CD14-positive monocyte (primary cell): Measurements from ENCODE around the gene AKAP12. TPM values are rescaled to one million over a fixed set of nuclear protein-coding genes. Genes with fewer than 3 reads are reported as not detected.
A peak's percentile ranks its signal among the peaks of the same experiment; 100 is the strongest.

Source experiments
- DNase-seq, 3 donors: peaks; one replicate each; pipeline ENCODE4 v3.0.0-alpha.2; 2011 to 2022
- H2AFZ ChIP-seq: 2 replicates; pipeline ENCODE4 v1.6.0; 2012; ENCODE audit warnings: mild to moderate bottlenecking, low read depth, low read length, inconsistent platforms; ENCODE audit not compliant: insufficient read depth, poor library complexity, severe bottlenecking
- H3K27ac ChIP-seq, 2 donors: 1 replicate in 1 of 2; 2 replicates in 1 of 2; pipeline ENCODE4 v1.5.1; 2012 to 2013; ENCODE audit warnings: low read length in 2 of 2, control low read depth in 1 of 2, inconsistent platforms in 1 of 2, low read depth in 1 of 2, mild to moderate bottlenecking in 1 of 2
- H3K27me3 ChIP-seq, 2 donors: one replicate each; pipeline versions ENCODE4 v1.6.0 to v1.6.1; 2011 to 2013; ENCODE audit warnings: low read length in 2 of 2; ENCODE audit not compliant: control insufficient read depth in 2 of 2, insufficient read depth in 2 of 2
- H3K36me3 ChIP-seq, 2 donors: replicated peaks in 1 of 2; 1 replicate in 1 of 2; 2 replicates in 1 of 2; pipeline versions ENCODE4 v1.5.1 to v1.6.1; 2012 to 2013; ENCODE audit warnings: low read length in 2 of 2, control low read depth in 1 of 2, inconsistent platforms in 1 of 2, mild to moderate bottlenecking in 1 of 2; ENCODE audit not compliant: insufficient read depth in 2 of 2, control insufficient read depth in 1 of 2
- H3K4me1 ChIP-seq, 2 donors: 1 replicate in 1 of 2; 2 replicates in 1 of 2; pipeline versions ENCODE4 v1.5.1 to v1.6.1; 2012 to 2013; ENCODE audit warnings: low read length in 2 of 2, control low read depth in 1 of 2, inconsistent platforms in 1 of 2, mild to moderate bottlenecking in 1 of 2, moderate library complexity in 1 of 2; ENCODE audit not compliant: insufficient read depth in 2 of 2, control insufficient read depth in 1 of 2
- H3K4me2 ChIP-seq: replicated peaks from 2 replicates; pipeline ENCODE3; 2012; ENCODE audit warnings: low read length, moderate library complexity, mild to moderate bottlenecking; ENCODE audit not compliant: poor library complexity, severe bottlenecking; ENCODE audit errors: extremely low read depth
- H3K4me3 ChIP-seq, 3 experiments: fragments of 200-600 bp in 1 of 3; sonication (generic) in 1 of 3; replicated peaks in 1 of 3; 1 replicate in 2 of 3; 2 replicates in 1 of 3; pipeline ENCODE4 v1.5.1; 2011 to 2013; ENCODE audit warnings: low read length in 3 of 3, mild to moderate bottlenecking in 3 of 3, control low read depth in 2 of 3, low read depth in 2 of 3, inconsistent platforms in 1 of 3, moderate library complexity in 1 of 3
- H3K79me2 ChIP-seq: 2 replicates; pipeline ENCODE4 v1.6.0; 2012; ENCODE audit warnings: mild to moderate bottlenecking, control low read depth, inconsistent platforms, low read length, moderate library complexity; ENCODE audit not compliant: insufficient read depth
- H3K9ac ChIP-seq: 2 replicates; pipeline ENCODE4 v1.6.0; 2017; ENCODE audit warnings: low read length, mild to moderate bottlenecking; ENCODE audit not compliant: insufficient read depth, poor library complexity, severe bottlenecking
- H3K9me3 ChIP-seq, 2 donors: replicated peaks in 1 of 2; 1 replicate in 1 of 2; 2 replicates in 1 of 2; pipeline versions ENCODE4 v1.5.1 to v1.6.1; 2012 to 2013; ENCODE audit warnings: low read length in 2 of 2, control low read depth in 1 of 2; ENCODE audit not compliant: control insufficient read depth in 1 of 2, insufficient read depth in 1 of 2
- H4K20me1 ChIP-seq: 2 replicates; pipeline ENCODE4 v1.6.0; 2012; ENCODE audit warnings: mild to moderate bottlenecking, low read length, control low read depth, moderate library complexity; ENCODE audit not compliant: insufficient read depth
- H3K27ac Mint-ChIP-seq, 7 donors: one replicate each; pipeline ENCODE4 v1.8.0; 2020; ENCODE audit warnings: mild to moderate bottlenecking in 7 of 7, mixed read lengths in 7 of 7, moderate library complexity in 6 of 7, inconsistent platforms in 2 of 7
- H3K27me3 Mint-ChIP-seq, 3 donors: one replicate each; pipeline ENCODE4 v1.8.0; 2021 to 2022; ENCODE audit warnings: low read depth in 3 of 3, mild to moderate bottlenecking in 3 of 3, mixed read lengths in 3 of 3, moderate library complexity in 3 of 3, inconsistent platforms in 1 of 3
- H3K36me3 Mint-ChIP-seq, 2 donors: one replicate each; pipeline ENCODE4 v1.8.0; 2020; ENCODE audit warnings: mixed read lengths in 2 of 2, inconsistent platforms in 1 of 2, mild to moderate bottlenecking in 1 of 2
- H3K4me1 Mint-ChIP-seq: one replicate; pipeline ENCODE4 v1.8.0; 2020; ENCODE audit warnings: mild to moderate bottlenecking, mixed read lengths
- H3K4me3 Mint-ChIP-seq, 2 donors: one replicate each; pipeline ENCODE4 v1.8.0; 2020; ENCODE audit warnings: mild to moderate bottlenecking in 2 of 2, mixed read lengths in 2 of 2, moderate library complexity in 1 of 2
- H3K9me3 Mint-ChIP-seq, 7 donors: one replicate each; pipeline ENCODE4 v1.8.0; 2020 to 2022; ENCODE audit warnings: mixed read lengths in 7 of 7, mild to moderate bottlenecking in 6 of 7, moderate library complexity in 6 of 7, inconsistent platforms in 2 of 7
- WGBS: methylation state at CpG from one replicate; pipeline ENCODE4 v1.1.5; 2013; ENCODE audit warnings: missing lambda C conversion rate; ENCODE audit not compliant: insufficient coverage; 5-methylcytosine and 5-hydroxymethylcytosine counted together
- intact Hi-C, 2 donors: fragments of 100-400 bp; cut with micrococcal nuclease; formaldehyde crosslinking; loops; one replicate each; pipeline versions ENCODE4 v1.15.0 to v1.15.1; 2023
- polyA plus RNA-seq, 3 donors: library from polyadenylated mRNA; depleted of rRNA in 1 of 3; unstranded in 2 of 3; stranded (reverse) in 1 of 3; fragments of 300-500 nt in 2 of 3; fragments of >200 nt in 1 of 3; fragmentation: Illumina TruSeq in 2 of 3; gene quantifications; 1 replicate in 2 of 3; 2 replicates in 1 of 3; pipeline ENCODE4 v1.2.3, GENCODE V29; 2012 to 2021
- TF ChIP-seq, protein P1 (sequence below): fragments of 200-600 bp; IDR thresholded peaks from one replicate; pipeline ENCODE4 v1.8.0; 2022; ENCODE audit warnings: antibody characterized with exemption, mild to moderate bottlenecking

The AKAP12 gene
- polyA plus RNA-seq, 3 donors = 0.01 TPM; not detected in 2

- H2AFZ ChIP-seq = no peak overlapping the region
- Mint-ChIP-seq H3K36me3 (no peaks in the 10 kb centered on the region), H3K27me3 (peaks cover 4 to 15% (median 14%) of the 10 kb centered on the region in 3 donors), H3K4me1 (no peaks in the 10 kb centered on the region), H3K9me3 (peaks cover 0 to 4% (median 0%) of the 10 kb centered on the region in 7 donors), H3K27ac (peak overlapping the region in 1 of 7 donors; percentile 64), H3K4me3 (no peak overlapping the region)
- no peak overlapping the region for H3K4me3 ChIP-seq
- no peak overlapping the region for H3K9ac ChIP-seq
- no peaks in the 10 kb centered on the region for H3K9me3 ChIP-seq
- H3K36me3 ChIP-seq = no peaks in the 10 kb centered on the region
- TF ChIP-seq, protein P1, sequence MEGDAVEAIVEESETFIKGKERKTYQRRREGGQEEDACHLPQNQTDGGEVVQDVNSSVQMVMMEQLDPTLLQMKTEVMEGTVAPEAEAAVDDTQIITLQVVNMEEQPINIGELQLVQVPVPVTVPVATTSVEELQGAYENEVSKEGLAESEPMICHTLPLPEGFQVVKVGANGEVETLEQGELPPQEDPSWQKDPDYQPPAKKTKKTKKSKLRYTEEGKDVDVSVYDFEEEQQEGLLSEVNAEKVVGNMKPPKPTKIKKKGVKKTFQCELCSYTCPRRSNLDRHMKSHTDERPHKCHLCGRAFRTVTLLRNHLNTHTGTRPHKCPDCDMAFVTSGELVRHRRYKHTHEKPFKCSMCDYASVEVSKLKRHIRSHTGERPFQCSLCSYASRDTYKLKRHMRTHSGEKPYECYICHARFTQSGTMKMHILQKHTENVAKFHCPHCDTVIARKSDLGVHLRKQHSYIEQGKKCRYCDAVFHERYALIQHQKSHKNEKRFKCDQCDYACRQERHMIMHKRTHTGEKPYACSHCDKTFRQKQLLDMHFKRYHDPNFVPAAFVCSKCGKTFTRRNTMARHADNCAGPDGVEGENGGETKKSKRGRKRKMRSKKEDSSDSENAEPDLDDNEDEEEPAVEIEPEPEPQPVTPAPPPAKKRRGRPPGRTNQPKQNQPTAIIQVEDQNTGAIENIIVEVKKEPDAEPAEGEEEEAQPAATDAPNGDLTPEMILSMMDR = no peak
- peaks cover 0 to 2% of the 10 kb centered on the region in 2 donors for H3K27me3 ChIP-seq
- no peak overlapping the region for H3K27ac ChIP-seq
- H4K20me1 ChIP-seq = no peaks in the 10 kb centered on the region
- no peak for DNase-seq
- H3K79me2 ChIP-seq = no peaks in the 10 kb centered on the region
- intact Hi-C loops = no loop called here
- H3K4me1 ChIP-seq = no peaks in the 10 kb centered on the region
- WGBS = 83% methylated on average over 1 of the region's 3 CpGs
- H3K4me2 ChIP-seq = no peak overlapping the region
These were observed 16.0 kb downstream of the AKAP12 start for GRCh38 chr6:151255811-151256210.

DNA sequence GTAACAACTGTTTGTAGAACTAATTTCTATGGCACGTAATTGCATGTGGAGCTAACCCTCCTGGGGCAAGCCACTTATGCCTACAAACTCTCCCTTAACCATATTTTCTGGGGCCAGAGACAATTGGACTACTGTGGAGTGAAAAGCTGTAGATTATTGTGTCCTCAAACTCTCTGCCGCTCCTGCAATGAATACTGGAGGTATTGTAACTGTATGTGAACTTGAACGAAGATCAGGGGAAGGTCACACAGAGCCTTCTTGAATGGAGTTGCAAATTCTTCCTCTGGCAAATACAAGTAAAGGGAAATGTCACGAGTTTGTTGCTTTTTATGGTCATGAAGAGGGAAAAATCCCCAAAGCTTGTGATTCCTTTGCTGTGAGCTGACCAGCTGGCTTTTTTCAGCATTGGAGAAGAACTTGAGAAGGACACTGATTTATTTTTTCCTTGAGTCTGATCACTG lies 18.2 kb downstream of the AKAP12 start:
- Histone ChIP-seq H3K4me3 (no peak overlapping the region), H2AFZ (no peak overlapping the region), H3K36me3 (no peaks in the 10 kb centered on the region), H3K4me2 (no peak overlapping the region), H3K27ac (no peak overlapping the region), H3K9ac (no peak overlapping the region), H3K27me3 (peaks cover 0 to 2% of the 10 kb centered on the region in 2 donors), H3K79me2 (no peaks in the 10 kb centered on the region), H3K9me3 (no peaks in the 10 kb centered on the region), H3K4me1 (no peaks in the 10 kb centered on the region), H4K20me1 (no peaks in the 10 kb centered on the region)
- H3K4me3 Mint-ChIP-seq = no peak overlapping the region
- TF ChIP-seq, protein P1 = no peak
- peaks cover 0 to 2% (median 0%) of the 10 kb centered on the region in 7 donors for H3K9me3 Mint-ChIP-seq
- intact Hi-C loops = no loop called here
- peaks cover 4 to 12% (median 10%) of the 10 kb centered on the region in 3 donors for H3K27me3 Mint-ChIP-seq
- 100% methylated on average over 2 of the region's 4 CpGs for WGBS
- no peak for DNase-seq
- H3K36me3 Mint-ChIP-seq = no peaks in the 10 kb centered on the region
- H3K27ac Mint-ChIP-seq = no peak overlapping the region
- H3K4me1 Mint-ChIP-seq = no peaks in the 10 kb centered on the region
